Keratinocyte (primary cell): ENCODE measurements around the gene LRBA. TPM values are rescaled to one million over a fixed set of nuclear protein-coding genes. Genes with fewer than 3 reads are reported as not detected.

Source experiments
- DNase-seq: peaks from one replicate; pipeline ENCODE4 v3.0.0-alpha.2; 2011; ENCODE audit warnings: low read depth, missing footprints, low spot score
- FAIRE-seq: peaks from 2 replicates; lab custom pipeline; 2011; peaks lifted over from hg19 to GRCh38; lab: Jason Lieb, UNC
- H2AFZ ChIP-seq: 2 replicates; pipeline ENCODE4 v1.6.0; 2012; ENCODE audit warnings: low read length, control low read depth, inconsistent platforms; ENCODE audit not compliant: control insufficient read depth
- H3K27ac ChIP-seq: 2 replicates; pipeline ENCODE4 v1.5.1; 2011; ENCODE audit warnings: low read length; ENCODE audit not compliant: control insufficient read depth, insufficient read depth
- H3K27me3 ChIP-seq: 3 replicates; pipeline ENCODE4 v1.6.0; 2011; ENCODE audit warnings: low read length; ENCODE audit not compliant: control insufficient read depth, insufficient read depth; ENCODE audit errors: extremely low read depth
- H3K36me3 ChIP-seq, 2 experiments: 2 replicates in 1 of 2; 3 replicates in 1 of 2; pipeline ENCODE4 v1.5.1; 2011; ENCODE audit warnings: low read length in 2 of 2, mild to moderate bottlenecking in 1 of 2; ENCODE audit not compliant: control insufficient read depth in 2 of 2, insufficient read depth in 2 of 2; ENCODE audit errors: extremely low read depth in 1 of 2
- H3K4me1 ChIP-seq: 3 replicates; pipeline ENCODE4 v1.5.1; 2011; ENCODE audit warnings: low read length; ENCODE audit not compliant: control insufficient read depth, insufficient read depth; ENCODE audit errors: extremely low read depth
- H3K4me2 ChIP-seq: 3 replicates; pipeline ENCODE4 v1.6.0; 2011; ENCODE audit warnings: low read depth, low read length; ENCODE audit not compliant: control insufficient read depth, insufficient read depth; ENCODE audit errors: extremely low read depth
- H3K4me3 ChIP-seq, 3 experiments: fragments of 200-600 bp in 1 of 3; sonication (generic) in 1 of 3; 2 replicates in 2 of 3; 3 replicates in 1 of 3; pipeline ENCODE4 v1.5.1; 2011 to 2016; ENCODE audit warnings: low read length in 3 of 3, mild to moderate bottlenecking in 3 of 3, control low read depth in 2 of 3, inconsistent platforms in 1 of 3, low read depth in 1 of 3, mixed read lengths in 1 of 3, mixed run types in 1 of 3, moderate library complexity in 1 of 3; ENCODE audit not compliant: control insufficient read depth in 2 of 3, insufficient read depth in 2 of 3; ENCODE audit errors: extremely low read depth in 1 of 3
- H3K79me2 ChIP-seq: 2 replicates; pipeline ENCODE4 v1.6.0; 2012; ENCODE audit warnings: low read length; ENCODE audit not compliant: control insufficient read depth, insufficient read depth
- H3K9ac ChIP-seq: 3 replicates; pipeline ENCODE4 v1.6.0; 2011; ENCODE audit warnings: low read length; ENCODE audit not compliant: control insufficient read depth, insufficient read depth; ENCODE audit errors: extremely low read depth
- H3K9me1 ChIP-seq: 3 replicates; pipeline ENCODE4 v1.6.0; 2011; ENCODE audit warnings: low read length; ENCODE audit not compliant: control insufficient read depth, insufficient read depth; ENCODE audit errors: extremely low read depth
- H3K9me3 ChIP-seq: 2 replicates; pipeline ENCODE4 v1.5.1; 2012; ENCODE audit warnings: low read depth, low read length; ENCODE audit not compliant: control insufficient read depth
- H4K20me1 ChIP-seq: 3 replicates; pipeline ENCODE4 v1.6.0; 2011; ENCODE audit warnings: low read length; ENCODE audit not compliant: control insufficient read depth, insufficient read depth; ENCODE audit errors: extremely low read depth
- CTCF ChIP-seq, 3 experiments: IDR thresholded peaks in 1 of 3; conservative IDR thresholded peaks in 1 of 3; optimal IDR thresholded peaks in 1 of 3; 2 replicates in 2 of 3; 3 replicates in 1 of 3; pipeline versions ENCODE3 to v1.5.1; 2011; ENCODE audit warnings: low read length in 3 of 3, mild to moderate bottlenecking in 3 of 3, moderate library complexity in 2 of 3, control low read depth in 1 of 3, inconsistent platforms in 1 of 3; ENCODE audit not compliant: insufficient read depth in 2 of 3; ENCODE audit errors: extremely low read depth in 1 of 3
- EZH2 ChIP-seq: IDR thresholded peaks from one replicate; pipeline ENCODE4 v1.6.1; 2012; ENCODE audit warnings: inconsistent platforms, mild to moderate bottlenecking, low read length, moderate library complexity
- dilution Hi-C: fragments of 300-500 bp; cut with MboI; formaldehyde crosslinking; loops from one replicate; pipeline ENCODE4 v1.7.0; 2020; ENCODE audit warnings: low sequenced_read_pairs; ENCODE audit not compliant: extremely low pct_ligation_motif_present
- polyA plus RNA-seq, 5 experiments: library from polyadenylated mRNA; depleted of rRNA in 3 of 5; stranded (reverse) in 3 of 5; stranded (forward) in 1 of 5; unstranded in 1 of 5; fragments of >200 nt; gene quantifications; 1 replicate in 1 of 5; 2 replicates in 3 of 5; 3 replicates in 1 of 5; pipeline versions ENCODE4 v1.2.1 to v1.2.3, GENCODE V29; 2011 to 2012; ENCODE audit warnings: missing spikeins in 2 of 5, low read depth in 1 of 5, low replicate concordance in 1 of 5

LRBA gene
- polyA plus RNA-seq, 1 donor (not counting 4 experiments of a cell fraction or from before 2014, with no cell fraction given) = 35.6 TPM

GRCh38 chr4:151012376-151012775 lies 2.7 kb downstream of the LRBA start:
- H3K9ac ChIP-seq = no peak overlapping the region
- no peaks in the 10 kb centered on the region for H3K9me3 ChIP-seq
- TF ChIP-seq CTCF (optimal IDR thresholded peaks at IDR 0.05 in 1 of 3, IDR thresholded peaks at IDR 0.05 in 1 of 3, conservative IDR thresholded peaks at IDR 0.05 in 1 of 3; ENCODE audit: extremely low read depth in 1 of 3, insufficient read depth in 2 of 3, low read length in 3 of 3) (no peak), EZH2 (no peak)
- DNase-seq = no peak
- no peaks in the 10 kb centered on the region for H3K36me3 ChIP-seq
- peaks cover 66% of the 10 kb centered on the region for H3K79me2 ChIP-seq
- dilution Hi-C loops = no loop called here
- H3K27me3 ChIP-seq = no peaks in the 10 kb centered on the region
- peaks cover 7% of the 10 kb centered on the region for H3K4me1 ChIP-seq
- no peaks in the 10 kb centered on the region for H3K9me1 ChIP-seq
- no peak overlapping the region for H3K27ac ChIP-seq
- peak overlapping the region; percentile 93 to 99 (median 95) for H3K4me3 ChIP-seq
- H4K20me1 ChIP-seq = no peaks in the 10 kb centered on the region
- H2AFZ ChIP-seq = no peak overlapping the region
- FAIRE-seq = no peak
- peak overlapping the region; percentile 95 for H3K4me2 ChIP-seq

- Histone ChIP-seq H4K20me1 (peaks cover 3% of the 10 kb centered on the region), H3K9ac (no peak overlapping the region), H3K9me1 (no peaks in the 10 kb centered on the region), H3K9me3 (no peaks in the 10 kb centered on the region), H3K27me3 (no peaks in the 10 kb centered on the region), H3K4me2 (no peak overlapping the region), H3K79me2 (peaks cover 83% of the 10 kb centered on the region), H3K4me3 (no peak overlapping the region), H3K36me3 (peaks cover 0 to 1% of the 10 kb centered on the region in 2 experiments), H2AFZ (no peak overlapping the region), H3K4me1 (peaks cover 11% of the 10 kb centered on the region), H3K27ac (peak overlapping the region; percentile 72)
- TF ChIP-seq CTCF (optimal IDR thresholded peaks at IDR 0.05 in 1 of 3, IDR thresholded peaks at IDR 0.05 in 1 of 3, conservative IDR thresholded peaks at IDR 0.05 in 1 of 3; ENCODE audit: extremely low read depth in 1 of 3, insufficient read depth in 2 of 3, low read length in 3 of 3) (no peak), EZH2 (no peak)
- no peak for DNase-seq
- dilution Hi-C loops = no loop called here
- FAIRE-seq = peak; percentile 34
Measured at GRCh38 chr4:151004222-151004621, 10.9 kb downstream of the LRBA start.
